Measurements from ENCODE around the gene TEAD1.

DNA sequence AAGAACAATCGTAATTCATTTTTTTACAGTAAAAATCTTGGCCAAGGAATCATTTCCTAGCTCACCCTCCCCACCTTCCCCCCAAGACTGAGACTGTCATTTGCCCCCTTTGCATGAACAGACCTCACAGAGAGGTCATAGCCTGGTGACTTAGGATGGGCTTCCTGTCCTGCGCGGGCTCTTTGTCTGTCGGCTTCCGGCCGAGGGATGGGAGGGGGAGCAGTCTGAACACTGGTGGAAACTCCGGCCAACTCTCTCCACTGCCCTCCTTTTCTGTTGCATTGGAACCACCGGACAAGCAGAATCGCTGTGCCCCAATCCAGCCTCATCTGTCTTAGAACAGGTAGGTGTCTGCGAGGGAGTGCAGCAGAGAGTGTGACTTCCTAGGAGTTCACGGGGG lies 41.7 kb downstream of the TEAD1 start:
- TF ChIP-seq CBFB (IDR thresholded peaks at IDR 0.05; ENCODE audit: low read depth) (no peak), TARDBP (IDR thresholded peaks at IDR 0.05; ENCODE audit: borderline replicate concordance) (no peak), ETV6 (conservative IDR thresholded peaks at IDR 0.05 in 1 of 2, IDR thresholded peaks at IDR 0.05 in 1 of 2; ENCODE audit: borderline replicate concordance in 1 of 2, low read depth in 1 of 2) (no peak), POLR2AphosphoS5 (IDR thresholded peaks at IDR 0.05; ENCODE audit: low read length) (no peak), EP300 (IDR thresholded peaks at IDR 0.05; ENCODE audit: borderline replicate concordance in 1 of 2, control insufficient read depth in 1 of 2, low read depth in 2 of 2, low read length in 2 of 2) (no peak)
- TF ChIP-seq, protein P1, sequence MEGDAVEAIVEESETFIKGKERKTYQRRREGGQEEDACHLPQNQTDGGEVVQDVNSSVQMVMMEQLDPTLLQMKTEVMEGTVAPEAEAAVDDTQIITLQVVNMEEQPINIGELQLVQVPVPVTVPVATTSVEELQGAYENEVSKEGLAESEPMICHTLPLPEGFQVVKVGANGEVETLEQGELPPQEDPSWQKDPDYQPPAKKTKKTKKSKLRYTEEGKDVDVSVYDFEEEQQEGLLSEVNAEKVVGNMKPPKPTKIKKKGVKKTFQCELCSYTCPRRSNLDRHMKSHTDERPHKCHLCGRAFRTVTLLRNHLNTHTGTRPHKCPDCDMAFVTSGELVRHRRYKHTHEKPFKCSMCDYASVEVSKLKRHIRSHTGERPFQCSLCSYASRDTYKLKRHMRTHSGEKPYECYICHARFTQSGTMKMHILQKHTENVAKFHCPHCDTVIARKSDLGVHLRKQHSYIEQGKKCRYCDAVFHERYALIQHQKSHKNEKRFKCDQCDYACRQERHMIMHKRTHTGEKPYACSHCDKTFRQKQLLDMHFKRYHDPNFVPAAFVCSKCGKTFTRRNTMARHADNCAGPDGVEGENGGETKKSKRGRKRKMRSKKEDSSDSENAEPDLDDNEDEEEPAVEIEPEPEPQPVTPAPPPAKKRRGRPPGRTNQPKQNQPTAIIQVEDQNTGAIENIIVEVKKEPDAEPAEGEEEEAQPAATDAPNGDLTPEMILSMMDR (IDR thresholded peaks at IDR 0.05 in 2 of 3, conservative IDR thresholded peaks at IDR 0.05 in 1 of 3; ENCODE audit: control insufficient read depth in 2 of 3, extremely low read depth in 1 of 3, insufficient read depth in 1 of 3, low read depth in 3 of 3, low read length in 3 of 3) = no peak
- TF ChIP-seq, protein P2, sequence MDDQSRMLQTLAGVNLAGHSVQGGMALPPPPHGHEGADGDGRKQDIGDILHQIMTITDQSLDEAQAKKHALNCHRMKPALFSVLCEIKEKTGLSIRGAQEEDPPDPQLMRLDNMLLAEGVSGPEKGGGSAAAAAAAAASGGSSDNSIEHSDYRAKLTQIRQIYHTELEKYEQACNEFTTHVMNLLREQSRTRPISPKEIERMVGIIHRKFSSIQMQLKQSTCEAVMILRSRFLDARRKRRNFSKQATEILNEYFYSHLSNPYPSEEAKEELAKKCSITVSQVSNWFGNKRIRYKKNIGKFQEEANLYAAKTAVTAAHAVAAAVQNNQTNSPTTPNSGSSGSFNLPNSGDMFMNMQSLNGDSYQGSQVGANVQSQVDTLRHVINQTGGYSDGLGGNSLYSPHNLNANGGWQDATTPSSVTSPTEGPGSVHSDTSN (IDR thresholded peaks at IDR 0.05; ENCODE audit: insufficient replicate concordance, low read depth, low read length) = no peak
- TF ChIP-seq, protein P3, sequence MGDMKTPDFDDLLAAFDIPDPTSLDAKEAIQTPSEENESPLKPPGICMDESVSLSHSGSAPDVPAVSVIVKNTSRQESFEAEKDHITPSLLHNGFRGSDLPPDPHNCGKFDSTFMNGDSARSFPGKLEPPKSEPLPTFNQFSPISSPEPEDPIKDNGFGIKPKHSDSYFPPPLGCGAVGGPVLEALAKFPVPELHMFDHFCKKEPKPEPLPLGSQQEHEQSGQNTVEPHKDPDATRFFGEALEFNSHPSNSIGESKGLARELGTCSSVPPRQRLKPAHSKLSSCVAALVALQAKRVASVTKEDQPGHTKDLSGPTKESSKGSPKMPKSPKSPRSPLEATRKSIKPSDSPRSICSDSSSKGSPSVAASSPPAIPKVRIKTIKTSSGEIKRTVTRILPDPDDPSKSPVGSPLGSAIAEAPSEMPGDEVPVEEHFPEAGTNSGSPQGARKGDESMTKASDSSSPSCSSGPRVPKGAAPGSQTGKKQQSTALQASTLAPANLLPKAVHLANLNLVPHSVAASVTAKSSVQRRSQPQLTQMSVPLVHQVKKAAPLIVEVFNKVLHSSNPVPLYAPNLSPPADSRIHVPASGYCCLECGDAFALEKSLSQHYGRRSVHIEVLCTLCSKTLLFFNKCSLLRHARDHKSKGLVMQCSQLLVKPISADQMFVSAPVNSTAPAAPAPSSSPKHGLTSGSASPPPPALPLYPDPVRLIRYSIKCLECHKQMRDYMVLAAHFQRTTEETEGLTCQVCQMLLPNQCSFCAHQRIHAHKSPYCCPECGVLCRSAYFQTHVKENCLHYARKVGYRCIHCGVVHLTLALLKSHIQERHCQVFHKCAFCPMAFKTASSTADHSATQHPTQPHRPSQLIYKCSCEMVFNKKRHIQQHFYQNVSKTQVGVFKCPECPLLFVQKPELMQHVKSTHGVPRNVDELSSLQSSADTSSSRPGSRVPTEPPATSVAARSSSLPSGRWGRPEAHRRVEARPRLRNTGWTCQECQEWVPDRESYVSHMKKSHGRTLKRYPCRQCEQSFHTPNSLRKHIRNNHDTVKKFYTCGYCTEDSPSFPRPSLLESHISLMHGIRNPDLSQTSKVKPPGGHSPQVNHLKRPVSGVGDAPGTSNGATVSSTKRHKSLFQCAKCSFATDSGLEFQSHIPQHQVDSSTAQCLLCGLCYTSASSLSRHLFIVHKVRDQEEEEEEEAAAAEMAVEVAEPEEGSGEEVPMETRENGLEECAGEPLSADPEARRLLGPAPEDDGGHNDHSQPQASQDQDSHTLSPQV (IDR thresholded peaks at IDR 0.05) = no peak
- TF ChIP-seq, protein P4, sequence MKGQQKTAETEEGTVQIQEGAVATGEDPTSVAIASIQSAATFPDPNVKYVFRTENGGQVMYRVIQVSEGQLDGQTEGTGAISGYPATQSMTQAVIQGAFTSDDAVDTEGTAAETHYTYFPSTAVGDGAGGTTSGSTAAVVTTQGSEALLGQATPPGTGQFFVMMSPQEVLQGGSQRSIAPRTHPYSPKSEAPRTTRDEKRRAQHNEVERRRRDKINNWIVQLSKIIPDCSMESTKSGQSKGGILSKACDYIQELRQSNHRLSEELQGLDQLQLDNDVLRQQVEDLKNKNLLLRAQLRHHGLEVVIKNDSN (IDR thresholded peaks at IDR 0.05; ENCODE audit: borderline replicate concordance, extremely low read length, insufficient read depth, low read depth, low read length) = no peak
